Ascending aorta (tissue), 2 donors: ENCODE data around the gene GNA15. TPM values are rescaled to one million over a fixed set of nuclear protein-coding genes. Genes with fewer than 3 reads are reported as not detected.

Source experiments
- DNase-seq, 2 donors: peaks; one replicate each; pipeline ENCODE4 v3.0.0-alpha.2; 2019; ENCODE audit warnings: low spot score in 2 of 2
- H3K27ac ChIP-seq, 2 donors: fragments of 200-600 bp; sonication (generic); one replicate each; pipeline ENCODE4 v1.5.1; 2016 to 2017; ENCODE audit warnings: mild to moderate bottlenecking in 1 of 2
- H3K27me3 ChIP-seq: fragments of 200-600 bp; sonication (generic); one replicate; pipeline ENCODE4 v1.5.1; 2017
- H3K36me3 ChIP-seq, 2 donors: fragments of 200-600 bp; sonication (generic); one replicate each; pipeline ENCODE4 v1.5.1; 2016
- H3K4me1 ChIP-seq, 2 donors: fragments of 200-600 bp; sonication (generic); one replicate each; pipeline ENCODE4 v1.5.1; 2016 to 2017; ENCODE audit warnings: mild to moderate bottlenecking in 1 of 2
- H3K4me3 ChIP-seq, 2 donors: fragments of 200-600 bp; sonication (generic); one replicate each; pipeline ENCODE4 v1.5.1; 2016 to 2017; ENCODE audit warnings: mild to moderate bottlenecking in 1 of 2
- H3K9me3 ChIP-seq, 2 donors: fragments of 200-600 bp; sonication (generic); one replicate each; pipeline ENCODE4 v1.5.1; 2016
- CTCF ChIP-seq, 3 experiments: fragments of 200-600 bp in 2 of 3; fragments of 450-650 bp in 1 of 3; sonication (generic) in 2 of 3; IDR thresholded peaks; one replicate each; pipeline ENCODE4 v1.5.1; 2016 to 2019; ENCODE audit warnings: antibody characterized with exemption in 3 of 3, mild to moderate bottlenecking in 1 of 3, moderate library complexity in 1 of 3
- intact Hi-C: fragments of 100-400 bp; cut with DNase I; formaldehyde crosslinking; loops from one replicate; pipeline ENCODE4 v1.15.1; 2023
- total RNA-seq: library from RNA; depleted of rRNA; stranded (reverse); fragments of >200 nt; gene quantifications from one replicate; pipeline ENCODE4 v1.1.0, GENCODE V29; 2016

Gene GNA15
- total RNA-seq, 1 donor from 2014 or later = 7.1 TPM

- H3K27me3 ChIP-seq = no peaks in the 10 kb centered on the region
- intact Hi-C loops = no loop called here
- H3K9me3 ChIP-seq = no peaks in the 10 kb centered on the region
- no peaks in the 10 kb centered on the region for H3K4me1 ChIP-seq
- H3K36me3 ChIP-seq = peaks cover 47 to 58% of the 10 kb centered on the region in 2 donors
- H3K27ac ChIP-seq = no peak overlapping the region
- no peak for TF ChIP-seq CTCF (IDR thresholded peaks at IDR 0.05)
- no peak for DNase-seq
- no peak overlapping the region for H3K4me3 ChIP-seq
Measured at GRCh38 chr19:3114018-3114726, 21.7 kb upstream of the GNA15 start.

- no peaks in the 10 kb centered on the region for H3K27me3 ChIP-seq
- no peaks in the 10 kb centered on the region for H3K4me1 ChIP-seq
- TF ChIP-seq CTCF (IDR thresholded peaks at IDR 0.05) = no peak
- no peak for DNase-seq
- H3K9me3 ChIP-seq = no peaks in the 10 kb centered on the region
- intact Hi-C loops = no loop called here
- H3K36me3 ChIP-seq = peaks cover 50 to 60% of the 10 kb centered on the region in 2 donors
- H3K27ac ChIP-seq = no peak overlapping the region
- H3K4me3 ChIP-seq = no peak overlapping the region
Measured at GRCh38 chr19:3114811-3115210, 21.0 kb upstream of the GNA15 start.

- Histone ChIP-seq H3K27ac (no peak overlapping the region), H3K4me1 (no peaks in the 10 kb centered on the region), H3K9me3 (no peaks in the 10 kb centered on the region), H3K36me3 (peaks cover 56 to 60% of the 10 kb centered on the region in 2 donors), H3K27me3 (no peaks in the 10 kb centered on the region), H3K4me3 (no peak overlapping the region)
- DNase-seq = no peak
- intact Hi-C loops = no loop called here
- no peak for TF ChIP-seq CTCF (IDR thresholded peaks at IDR 0.05)
Measured at GRCh38 chr19:3115411-3115810, 20.4 kb upstream of the GNA15 start.

GRCh38 chr19:3115916-3116602 is 19.8 kb upstream of the GNA15 start:
- H3K27ac ChIP-seq = no peak overlapping the region
- no peaks in the 10 kb centered on the region for H3K9me3 ChIP-seq
- H3K4me1 ChIP-seq = no peaks in the 10 kb centered on the region
- no peak for DNase-seq
- TF ChIP-seq CTCF (IDR thresholded peaks at IDR 0.05) = no peak
- H3K4me3 ChIP-seq = no peak overlapping the region
- intact Hi-C loops = no loop called here
- H3K36me3 ChIP-seq = peaks cover 61 to 62% of the 10 kb centered on the region in 2 donors
- H3K27me3 ChIP-seq = no peaks in the 10 kb centered on the region

- Histone ChIP-seq H3K9me3 (no peaks in the 10 kb centered on the region), H3K4me1 (no peaks in the 10 kb centered on the region), H3K27me3 (no peaks in the 10 kb centered on the region), H3K4me3 (no peak overlapping the region), H3K27ac (no peak overlapping the region), H3K36me3 (peaks cover 61 to 64% of the 10 kb centered on the region in 2 donors)
- TF ChIP-seq CTCF (IDR thresholded peaks at IDR 0.05) = no peak
- no peak for DNase-seq
- intact Hi-C loops = no loop called here
Measured at GRCh38 chr19:3116621-3117020, 19.2 kb upstream of the GNA15 start.
